Kasumi-1 (cell line): ENCODE data around the gene SIDT2.

Source experiments
- DNase-seq, 2 experiments: peaks; one replicate each; lab custom pipeline; 2025; lab: John Stamatoyannopoulos, UW

SIDT2 gene

GRCh38 chr11:117189191-117189940 lies 10.8 kb downstream of the SIDT2 start:
- DNase-seq = no peak

GRCh38 chr11:117189941-117190544 lies 11.5 kb downstream of the SIDT2 start:
- DNase-seq = no peak

DNA sequence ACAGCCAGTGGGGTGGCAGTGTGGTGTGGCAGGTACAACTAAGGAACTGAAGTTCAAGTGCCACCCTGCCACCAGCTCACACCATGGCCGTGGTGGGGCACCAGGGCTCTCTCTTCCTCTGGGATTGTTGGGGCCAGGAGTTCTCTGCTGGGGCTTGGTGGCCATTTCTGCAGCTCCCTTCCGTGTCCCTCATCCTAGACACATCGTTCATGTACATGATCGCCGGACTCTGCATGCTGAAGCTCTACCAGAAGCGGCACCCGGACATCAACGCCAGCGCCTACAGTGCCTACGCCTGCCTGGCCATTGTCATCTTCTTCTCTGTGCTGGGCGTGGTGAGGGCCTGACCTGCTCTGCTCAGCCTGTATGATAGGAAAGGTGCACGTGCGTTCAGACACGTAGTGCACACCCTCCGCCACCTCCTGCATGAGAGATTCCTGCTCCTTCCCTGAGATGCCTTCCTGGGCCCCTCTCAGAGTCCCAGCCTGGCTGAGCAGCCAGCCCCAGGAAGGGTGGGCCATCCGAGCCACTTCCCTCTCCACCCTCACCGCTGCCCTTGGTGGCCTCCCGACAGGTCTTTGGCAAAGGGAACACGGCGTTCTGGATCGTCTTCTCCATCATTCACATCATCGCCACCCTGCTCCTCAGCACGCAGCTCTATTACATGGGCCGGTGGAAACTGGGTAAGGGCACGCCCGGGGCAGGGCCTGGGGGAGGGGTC lies 13.3 kb downstream of the SIDT2 start:
- DNase-seq = no peak

GRCh38 chr11:117192401-117192875 lies 13.9 kb downstream of the SIDT2 start:
- no peak for DNase-seq

GRCh38 chr11:117193130-117194020 lies 14.8 kb downstream of the SIDT2 start:
- no peak for DNase-seq

GRCh38 chr11:117194267-117194666 lies 15.7 kb downstream of the SIDT2 start:
- DNase-seq = no peak

DNA sequence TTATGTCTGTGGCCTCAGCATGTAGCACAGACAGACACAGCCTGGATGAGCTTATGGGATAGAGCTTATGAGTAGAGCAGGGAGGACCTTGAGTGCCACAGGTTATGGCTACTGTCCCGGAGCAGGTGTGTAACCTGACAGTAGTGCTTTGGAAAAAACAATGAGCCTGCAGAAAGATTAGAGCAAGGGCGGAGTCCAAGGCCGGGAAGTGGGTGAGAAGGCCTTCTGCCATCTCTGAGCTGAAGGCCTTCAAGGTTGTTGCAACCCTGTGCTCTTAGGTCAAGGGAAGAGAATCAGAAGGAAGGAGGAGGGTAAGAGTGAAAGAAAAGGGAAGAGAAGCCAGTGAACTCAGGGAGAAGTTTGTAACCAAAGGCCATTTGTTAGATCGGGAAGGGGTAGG lies 16.7 kb downstream of the SIDT2 start:
- DNase-seq = no peak

GRCh38 chr11:117195761-117196160 lies 17.2 kb downstream of the SIDT2 start:
- DNase-seq = no peak

DNA sequence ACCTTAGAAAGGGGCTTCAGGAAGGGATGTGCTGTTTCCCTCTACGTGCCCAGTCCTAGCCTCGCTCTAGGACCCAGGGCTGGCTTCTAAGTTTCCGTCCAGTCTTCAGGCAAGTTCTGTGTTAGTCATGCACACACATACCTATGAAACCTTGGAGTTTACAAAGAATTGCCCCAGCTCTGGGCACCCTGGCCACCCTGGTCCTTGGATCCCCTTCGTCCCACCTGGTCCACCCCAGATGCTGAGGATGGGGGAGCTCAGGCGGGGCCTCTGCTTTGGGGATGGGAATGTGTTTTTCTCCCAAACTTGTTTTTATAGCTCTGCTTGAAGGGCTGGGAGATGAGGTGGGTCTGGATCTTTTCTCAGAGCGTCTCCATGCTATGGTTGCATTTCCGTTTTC lies 18.5 kb downstream of the SIDT2 start:
- DNase-seq = no peak

DNA sequence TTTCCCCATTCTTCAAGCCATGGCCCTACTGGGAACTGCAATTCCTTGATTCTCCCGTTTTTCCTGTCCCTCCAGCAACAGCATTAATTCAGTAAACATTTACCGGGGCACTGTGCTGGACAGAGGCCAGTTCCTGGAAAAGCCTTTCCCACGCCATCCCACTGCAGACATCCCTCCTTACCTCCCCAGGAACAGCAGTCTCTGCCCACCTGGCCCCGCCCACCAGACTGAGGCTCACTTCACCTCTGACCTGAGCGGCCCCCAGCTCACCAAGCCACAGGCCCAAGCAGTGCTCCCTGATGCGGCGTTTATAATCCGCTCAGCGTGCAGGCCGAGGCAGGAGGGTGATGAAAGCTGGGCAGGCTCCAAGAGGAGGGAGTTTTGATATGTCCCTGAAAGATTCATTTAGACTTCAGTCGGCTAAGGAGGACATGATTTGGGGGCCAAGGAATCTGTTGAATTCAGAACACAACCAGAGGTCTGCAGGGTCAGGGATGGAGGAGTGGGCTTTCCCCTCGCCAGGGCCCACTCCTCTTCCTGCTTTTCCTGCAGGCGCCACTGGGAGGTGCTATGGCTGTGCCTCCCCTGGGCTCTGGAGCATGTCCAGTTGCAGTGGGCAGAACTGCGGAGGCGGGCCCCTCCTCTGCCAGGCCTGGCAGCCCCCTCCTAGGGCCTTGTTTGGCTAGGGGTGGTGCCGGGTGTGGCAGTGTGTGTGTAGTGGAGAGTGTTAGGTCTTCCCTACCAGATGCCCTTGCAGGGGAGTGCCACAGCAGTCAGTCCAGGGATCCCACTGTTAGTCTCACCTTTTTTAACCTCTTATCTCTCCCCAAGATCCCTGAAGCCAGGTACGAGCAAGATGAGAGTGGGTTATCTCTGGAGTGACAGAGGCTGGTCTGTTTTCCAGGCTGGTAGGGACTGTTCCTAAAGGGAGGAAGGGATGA lies 19.2 kb downstream of the SIDT2 start:
- DNase-seq = no peak

DNA sequence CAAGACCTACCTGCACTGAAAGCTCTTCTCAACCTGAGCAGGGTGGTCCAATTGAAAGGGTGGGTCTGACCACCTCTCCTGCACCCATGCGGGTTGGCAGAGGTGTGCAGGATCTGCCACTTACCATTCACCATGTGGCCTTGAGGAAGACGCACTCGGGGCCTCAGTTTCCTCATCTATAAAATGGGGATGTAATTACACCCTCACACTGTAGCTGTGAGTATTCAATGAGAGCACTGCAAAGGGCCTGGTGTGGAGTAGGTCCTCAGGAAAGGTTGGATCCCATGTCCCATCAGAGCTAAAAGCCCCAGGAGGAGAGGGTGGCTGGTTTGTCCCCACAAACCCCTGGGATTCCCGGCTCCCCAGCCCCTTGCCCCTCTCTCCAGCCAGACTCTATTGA lies 20.1 kb downstream of the SIDT2 start:
- DNase-seq = no peak

DNA sequence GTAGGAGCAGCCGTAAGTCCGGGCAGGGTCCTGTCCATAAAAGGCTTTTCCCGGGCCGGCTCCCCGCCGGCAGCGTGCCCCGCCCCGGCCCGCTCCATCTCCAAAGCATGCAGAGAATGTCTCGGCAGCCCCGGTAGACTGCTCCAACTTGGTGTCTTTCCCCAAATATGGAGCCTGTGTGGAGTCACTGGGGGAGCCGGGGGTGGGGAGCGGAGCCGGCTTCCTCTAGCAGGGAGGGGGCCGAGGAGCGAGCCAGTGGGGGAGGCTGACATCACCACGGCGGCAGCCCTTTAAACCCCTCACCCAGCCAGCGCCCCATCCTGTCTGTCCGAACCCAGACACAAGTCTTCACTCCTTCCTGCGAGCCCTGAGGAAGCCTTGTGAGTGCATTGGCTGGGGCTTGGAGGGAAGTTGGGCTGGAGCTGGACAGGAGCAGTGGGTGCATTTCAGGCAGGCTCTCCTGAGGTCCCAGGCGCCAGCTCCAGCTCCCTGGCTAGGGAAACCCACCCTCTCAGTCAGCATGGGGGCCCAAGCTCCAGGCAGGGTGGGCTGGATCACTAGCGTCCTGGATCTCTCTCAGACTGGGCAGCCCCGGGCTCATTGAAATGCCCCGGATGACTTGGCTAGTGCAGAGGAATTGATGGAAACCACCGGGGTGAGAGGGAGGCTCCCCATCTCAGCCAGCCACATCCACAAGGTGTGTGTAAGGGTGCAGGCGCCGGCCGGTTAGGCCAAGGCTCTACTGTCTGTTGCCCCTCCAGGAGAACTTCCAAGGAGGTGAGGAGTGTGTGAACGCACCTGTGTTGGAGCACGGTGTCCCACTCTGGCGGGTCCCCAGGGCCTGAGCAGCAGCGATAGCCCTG lies 20.7 kb downstream of the SIDT2 start, which contains the start of gene TAGLN:
TAGLN (plus strand) TSS at position 318 of the 863 bp plus-strand sequence. CDS start 3,644 bp downstream, outside the sequence.
- no peak for DNase-seq

- no peak for DNase-seq
Observed at GRCh38 chr11:117199916-117200812, 21.6 kb downstream of the SIDT2 start.

DNA sequence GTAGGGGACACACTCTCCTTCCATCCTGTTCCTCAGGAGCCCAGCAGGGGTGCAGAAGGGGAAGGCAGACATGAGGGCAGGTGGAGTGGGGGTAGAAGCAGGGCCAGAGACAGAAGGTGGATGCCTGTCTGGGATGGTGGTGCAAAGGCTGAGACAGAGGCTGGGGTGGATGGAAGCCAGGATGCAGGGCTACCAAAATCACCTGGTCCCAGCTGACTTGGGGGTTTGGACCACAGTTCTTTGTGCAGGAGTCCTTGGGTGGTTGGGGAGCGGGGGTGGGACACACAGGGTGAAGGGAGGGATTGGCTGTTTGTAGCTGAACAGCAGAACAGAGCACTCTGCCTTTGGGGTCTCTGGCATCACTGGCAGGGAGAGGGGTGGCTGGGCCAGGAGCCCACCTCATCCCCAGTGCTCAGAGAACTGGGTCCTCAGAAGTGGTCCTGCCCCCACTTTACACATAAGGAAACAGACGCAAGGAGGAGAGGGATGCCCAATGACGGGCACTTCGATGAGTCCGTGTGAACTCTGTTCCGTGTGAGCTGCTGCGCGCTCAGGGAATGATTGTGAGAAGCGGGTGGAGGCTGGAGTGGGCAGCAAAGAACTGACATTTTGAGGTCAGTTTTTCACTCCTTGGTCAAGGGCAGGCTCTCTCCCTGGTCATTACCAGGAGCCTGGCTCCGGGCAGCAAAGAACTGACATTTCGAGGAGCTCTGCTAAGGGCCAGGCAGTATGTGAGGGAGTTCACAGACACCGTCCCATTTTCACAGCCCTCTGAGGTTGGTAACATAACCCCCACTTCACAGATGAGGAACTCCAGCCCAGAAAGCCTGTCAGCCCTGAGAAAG lies 22.5 kb downstream of the SIDT2 start:
- DNase-seq = no peak

DNA sequence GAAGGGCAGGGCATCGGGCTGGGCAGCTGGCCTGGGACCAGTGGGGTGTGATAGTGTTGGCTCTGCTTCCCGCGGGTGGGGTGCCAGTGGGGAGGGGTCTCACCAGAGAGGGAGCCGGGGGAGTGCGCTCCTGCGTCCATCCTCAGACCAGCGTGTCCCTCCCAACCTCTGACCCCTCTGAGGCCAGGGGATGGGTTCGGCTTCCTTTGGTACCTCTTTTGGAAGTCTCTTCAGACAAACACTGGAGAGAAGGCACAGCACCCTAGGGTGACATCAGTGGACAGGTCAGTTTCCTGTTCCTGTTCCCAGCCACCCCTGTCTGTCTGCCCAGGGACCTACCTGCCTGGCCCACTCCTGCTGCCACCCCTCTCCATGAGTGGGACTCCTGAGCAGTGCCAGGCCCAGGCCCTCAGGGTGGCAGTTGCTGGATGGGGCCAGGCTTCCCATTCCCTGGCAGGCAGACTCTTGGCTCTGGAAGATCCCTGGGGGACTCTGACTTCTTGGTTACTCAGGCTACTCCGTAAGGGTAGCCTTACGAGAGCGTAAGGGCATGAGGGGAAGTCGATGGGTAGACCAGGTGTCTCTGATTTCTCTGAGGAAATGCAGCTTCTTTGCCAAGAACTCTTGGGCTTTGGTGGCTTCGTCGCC lies 23.2 kb downstream of the SIDT2 start:
- no peak for DNase-seq

DNA sequence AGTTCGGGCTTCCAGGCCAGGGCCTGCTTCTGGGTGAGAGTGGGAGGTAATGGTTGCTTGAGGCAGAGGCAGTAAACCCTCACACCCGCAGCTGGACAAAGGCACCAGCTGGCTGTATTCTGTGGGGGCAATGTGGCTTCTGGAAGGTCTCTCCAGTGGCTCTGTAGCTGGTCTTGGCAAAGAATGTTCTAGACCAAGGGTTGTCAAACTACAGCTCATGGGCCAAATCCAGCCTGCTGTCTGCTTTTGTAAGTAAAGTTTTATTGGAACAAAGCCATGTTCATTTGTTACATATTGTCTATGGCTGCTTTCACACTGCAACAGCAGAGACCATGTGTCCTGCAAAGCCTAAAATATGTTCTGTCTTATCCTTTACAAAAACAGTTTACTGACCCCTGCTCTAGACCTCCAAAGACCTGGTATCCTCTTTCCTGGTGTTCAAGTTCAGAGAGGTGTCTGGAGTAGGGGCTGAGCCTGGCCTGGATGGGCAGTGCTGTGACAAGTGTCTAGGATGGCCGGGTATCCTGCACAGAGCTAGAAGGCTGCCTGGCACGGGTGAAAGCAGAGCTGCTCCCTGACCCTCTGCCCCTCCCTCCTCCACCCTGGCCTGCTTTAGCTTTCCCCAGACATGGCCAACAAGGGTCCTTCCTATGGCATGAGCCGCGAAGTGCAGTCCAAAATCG lies 24.0 kb downstream of the SIDT2 start:
- DNase-seq = no peak

GRCh38 chr11:117203069-117203407 lies 24.5 kb downstream of the SIDT2 start:
- no peak for DNase-seq
